Measurements from ENCODE around the gene TLCD2.
"Not testable (repeated sequence)": the region's sequence is repeated elsewhere in the genome, so short reads cannot be mapped to it uniquely, and the experiment has no call there.

Gene TLCD2

DNA sequence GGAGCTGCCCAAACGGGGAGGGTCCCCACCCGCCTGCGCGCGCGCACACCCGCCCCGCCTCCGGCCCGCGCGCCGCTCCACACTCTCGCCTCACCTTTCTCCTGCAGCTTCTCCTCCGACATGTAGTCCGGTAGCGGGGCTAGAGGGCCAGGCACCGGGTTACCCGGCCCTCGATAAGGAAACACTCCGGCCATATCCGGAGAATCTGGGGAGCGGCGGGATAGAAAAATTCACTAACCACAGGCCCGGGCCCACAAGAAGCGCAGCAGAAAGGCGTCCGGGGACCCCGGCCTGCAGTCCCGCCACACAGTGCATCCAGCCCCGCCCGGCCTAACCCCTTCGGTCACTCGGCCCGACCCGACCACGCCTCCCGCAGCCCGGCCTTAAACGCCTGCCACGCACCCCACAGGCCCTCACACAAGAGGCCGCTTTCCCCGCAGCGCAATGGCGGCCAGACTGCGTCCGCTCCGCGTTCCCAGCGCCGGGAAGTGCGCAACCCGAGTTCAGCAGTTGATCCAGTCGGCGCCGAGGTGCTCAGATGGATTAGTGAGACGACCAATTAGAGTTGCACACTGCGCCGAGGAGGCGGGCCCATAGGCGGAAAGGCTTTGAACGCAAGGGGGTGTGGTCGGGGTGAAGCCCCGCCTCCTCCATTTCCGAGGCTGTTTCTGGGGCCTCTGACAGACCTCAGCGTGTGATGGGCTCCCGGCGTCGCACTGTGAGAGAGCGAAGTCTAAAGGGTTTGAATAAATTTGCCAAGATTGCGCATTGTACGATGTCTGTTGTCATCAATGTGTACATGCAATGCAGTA lies 25.6 kb downstream of the TLCD2 start, which contains the start of gene PRPF8:
Gene PRPF8 (minus strand): TSS at position 490 of the 812 bp plus-strand sequence. CDS start 296 bp downstream, at position 194.
- peak; percentile 99 for DNase-seq

DNA sequence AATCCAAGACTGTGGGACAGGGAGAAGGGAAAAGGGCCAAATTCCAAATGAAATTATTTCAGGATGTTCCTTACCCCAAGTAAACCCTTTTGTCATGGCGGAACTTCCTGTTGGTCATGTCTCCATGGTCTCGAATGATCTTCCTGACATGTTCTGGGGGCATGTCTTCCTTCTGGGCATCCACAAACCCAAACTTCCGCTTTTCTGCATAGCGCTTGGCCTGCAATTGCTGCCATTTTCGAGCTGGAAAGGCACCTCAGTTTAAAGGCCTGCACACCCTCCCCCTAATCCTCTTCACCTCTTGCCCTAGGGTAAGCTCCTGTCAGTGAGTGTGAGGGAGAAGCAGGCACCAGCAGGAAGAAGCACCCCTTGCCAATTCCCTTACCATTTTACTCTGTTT lies 26.7 kb downstream of the TLCD2 start:
- DNase-seq: no peak

DNA sequence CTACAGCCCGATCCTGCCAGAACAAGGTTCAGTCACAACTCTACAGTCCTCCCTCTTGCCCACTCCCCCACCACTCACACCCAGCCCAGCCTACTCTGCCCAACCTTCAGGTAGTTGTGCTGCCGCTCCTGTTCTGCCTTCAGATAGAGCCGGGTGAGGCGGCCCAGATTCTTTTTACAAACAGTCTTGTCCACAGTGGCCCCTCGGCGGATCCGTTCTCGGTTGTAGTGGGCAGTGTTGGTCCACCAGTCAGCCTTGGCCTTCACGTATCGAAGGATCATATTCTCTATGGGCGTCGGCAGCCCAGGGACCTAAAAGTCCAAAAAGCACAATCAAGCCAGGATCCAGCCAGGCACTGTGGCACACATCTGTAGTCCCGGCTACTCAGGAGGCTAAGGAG lies 33.8 kb downstream of the TLCD2 start:
- no peak for DNase-seq

DNA sequence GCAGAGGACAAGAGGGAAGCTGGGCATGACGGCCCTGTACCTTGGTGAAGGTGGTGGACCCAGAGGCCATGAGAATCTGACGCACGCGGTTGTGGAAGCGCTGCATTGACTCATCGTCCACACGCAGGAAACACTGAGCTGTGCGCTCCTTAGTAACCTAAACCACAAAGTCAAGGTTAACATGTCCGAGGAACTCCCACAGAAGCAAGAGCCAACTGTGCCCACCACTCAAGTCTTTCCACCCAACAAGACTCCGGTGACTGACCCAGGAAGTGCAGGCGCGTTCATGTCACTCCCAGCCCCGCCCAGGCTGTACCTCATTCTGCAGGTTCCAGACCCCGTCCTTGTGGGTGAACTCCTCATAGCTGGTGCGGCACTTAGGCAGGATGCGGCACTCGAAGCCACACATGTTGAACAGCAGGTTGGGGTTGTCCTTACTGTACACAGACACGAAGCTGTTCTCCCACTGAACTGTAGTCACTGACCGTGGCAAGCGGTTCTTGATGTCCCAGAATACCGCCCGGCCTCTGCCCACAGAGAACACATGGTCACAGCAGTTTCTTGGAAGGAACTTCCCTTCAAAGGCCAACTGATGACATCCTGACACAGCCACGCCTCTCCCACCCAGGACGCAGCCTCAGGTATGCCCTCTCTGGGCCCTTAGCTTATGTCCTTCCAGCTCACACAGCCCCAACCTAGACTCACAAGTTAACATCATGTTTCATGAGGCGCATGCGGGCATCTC lies 37.0 kb downstream of the TLCD2 start:
- DNase-seq: no peak

DNA sequence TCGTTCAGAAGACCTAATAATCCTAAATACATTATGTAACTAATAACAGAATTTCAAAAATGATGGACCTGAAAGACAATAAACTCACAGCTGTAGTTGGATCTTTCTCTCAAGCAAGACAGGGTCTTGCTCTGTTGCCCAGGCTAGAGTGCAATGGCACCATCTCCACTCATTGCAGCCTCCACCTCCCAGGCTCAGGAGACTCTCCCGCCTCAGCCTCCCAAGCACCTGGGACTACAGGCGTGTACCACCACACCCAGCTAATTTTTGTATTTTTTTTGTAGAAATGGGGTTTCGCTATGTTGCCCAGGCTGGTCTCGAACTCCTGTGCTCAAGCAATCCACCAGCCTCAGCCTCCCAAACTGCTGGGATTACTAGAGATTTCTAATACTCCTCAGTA lies 46.2 kb downstream of the TLCD2 start:
- DNase-seq: not testable (repeated sequence)

DNA sequence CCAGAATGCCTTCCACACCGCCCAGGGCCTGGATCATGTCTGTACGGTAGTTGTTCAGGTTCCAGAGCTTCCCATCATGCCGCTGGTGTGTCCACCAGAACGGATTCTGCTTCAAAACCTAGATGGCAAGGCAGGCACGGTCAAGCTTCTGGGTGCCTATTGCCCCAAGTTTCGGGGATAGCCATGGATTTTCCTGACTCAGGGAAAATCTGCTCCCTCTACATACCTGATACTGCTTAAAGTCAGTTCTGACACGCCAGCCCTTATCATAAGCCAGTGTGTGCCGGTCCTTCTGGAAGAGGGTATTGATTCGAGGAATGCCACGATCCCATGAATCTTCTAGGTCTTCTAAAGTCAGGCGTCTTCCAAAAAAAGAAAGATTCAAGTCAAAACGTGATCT lies 49.1 kb downstream of the TLCD2 start:
- DNase-seq: no peak

DNA sequence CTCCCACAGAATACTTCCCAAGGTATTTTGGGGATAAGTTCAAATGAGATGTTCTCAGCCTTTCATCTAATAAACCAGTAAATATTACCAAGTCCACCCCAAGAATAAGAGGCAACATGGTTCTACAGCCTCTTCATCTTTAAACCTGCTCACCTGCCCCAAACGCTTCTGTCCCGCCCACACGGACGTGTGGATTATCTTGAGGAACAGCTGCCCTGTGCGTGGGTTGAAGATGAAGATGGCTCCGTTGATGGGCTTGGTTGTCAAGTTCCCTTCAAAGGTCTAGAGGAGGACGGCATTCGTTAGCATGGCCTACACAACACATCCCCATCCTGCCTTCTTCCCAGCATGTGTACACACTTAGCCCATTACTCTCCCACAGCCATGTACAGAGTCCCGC lies 52.1 kb downstream of the TLCD2 start:
- no peak for DNase-seq

DNA sequence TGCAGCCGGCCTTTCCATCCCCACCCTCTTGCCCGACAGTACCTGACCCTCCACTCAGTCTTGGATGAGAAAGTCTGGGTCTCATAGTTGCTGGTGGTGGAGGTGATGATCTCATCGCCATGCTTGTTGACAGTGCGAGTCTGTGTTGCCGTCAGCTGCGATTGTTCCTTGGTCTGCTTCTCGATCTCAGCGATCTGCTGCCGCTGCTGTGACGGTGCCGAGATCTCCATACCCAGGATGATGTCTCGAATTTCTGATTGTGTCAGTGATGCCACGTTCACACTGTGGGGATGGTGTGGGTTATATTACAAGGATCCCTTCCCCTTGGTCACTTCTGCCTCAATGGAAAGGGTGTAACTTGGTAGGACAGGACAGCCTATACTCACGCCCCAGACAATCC lies 56.4 kb downstream of the TLCD2 start:
- no peak for DNase-seq

DNA sequence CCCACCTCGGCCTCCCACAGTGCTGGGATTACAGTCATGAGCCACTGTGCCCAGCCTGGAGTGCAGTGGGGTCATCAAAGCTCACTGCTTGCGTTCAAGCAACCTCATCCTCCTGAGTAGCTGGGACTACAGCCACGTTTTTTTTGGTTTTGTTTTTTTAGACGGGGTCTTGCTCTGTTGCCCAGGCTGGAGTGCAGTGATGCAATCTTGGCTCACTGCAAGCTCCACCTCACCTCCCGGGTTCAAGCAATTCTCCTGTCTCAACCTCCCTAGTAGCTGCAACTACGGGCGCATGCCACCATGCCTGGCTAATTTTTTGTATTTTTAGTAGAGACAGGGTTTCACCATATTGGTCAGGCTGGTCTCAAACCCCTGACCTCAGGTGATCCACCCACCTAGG lies 57.4 kb downstream of the TLCD2 start:
- not testable (repeated sequence) for DNase-seq
